ENCODE data around the gene POMGNT2. TPM values are rescaled to one million over a fixed set of nuclear protein-coding genes. Genes with fewer than 3 reads are reported as not detected.

POMGNT2 gene
- total RNA-seq, 4 donors from 2014 or later, result 20.4 to 72.8 (median 52.4) TPM

GRCh38 chr3:43138488-43139231 is 32.8 kb upstream of the POMGNT2 start:
- ATAC-seq, result no peak
- TF ChIP-seq CTCF (IDR thresholded peaks at IDR 0.05 in 4 of 5, conservative IDR thresholded peaks at IDR 0.05 in 1 of 5), result no peak
- TF ChIP-seq POLR2A (IDR thresholded peaks at IDR 0.05), result no peak
- in situ Hi-C loops (cut with MboI; ENCODE audit: low sequenced_read_pairs in 4 of 4), result no loop called here
- intact Hi-C loops (cut with DNase I; ENCODE audit: low total_unique reads), result no loop called here
- Histone ChIP-seq H3K36me3 (no peaks in the 10 kb centered on the region), H3K4me1 (no peaks in the 10 kb centered on the region), H3K4me3 (no peak overlapping the region), H3K27me3 (no peaks in the 10 kb centered on the region), H3K9me3 (no peaks in the 10 kb centered on the region), H3K27ac (no peak overlapping the region)
- DNase-seq, result no peak

- Histone ChIP-seq H3K36me3 (no peaks in the 10 kb centered on the region), H3K27ac (no peak overlapping the region), H3K4me1 (no peaks in the 10 kb centered on the region), H3K9me3 (no peaks in the 10 kb centered on the region), H3K4me3 (no peak overlapping the region), H3K27me3 (no peaks in the 10 kb centered on the region)
- DNase-seq (no peak), ATAC-seq (no peak)
- no peak for TF ChIP-seq POLR2A (IDR thresholded peaks at IDR 0.05)
- intact Hi-C loops (cut with DNase I; ENCODE audit: low total_unique reads), result no loop called here
- in situ Hi-C loops (cut with MboI; ENCODE audit: low sequenced_read_pairs in 4 of 4), result no loop called here
Measured at GRCh38 chr3:43132870-43133636, 27.2 kb upstream of the POMGNT2 start.

- TF ChIP-seq POLR2A (IDR thresholded peaks at IDR 0.05), result no peak
- TF ChIP-seq CTCF (IDR thresholded peaks at IDR 0.05 in 4 of 5, conservative IDR thresholded peaks at IDR 0.05 in 1 of 5), result no peak
- no peaks in the 10 kb centered on the region for H3K36me3 ChIP-seq
- H3K4me3 ChIP-seq, result no peak overlapping the region
- H3K9me3 ChIP-seq, result no peaks in the 10 kb centered on the region
- H3K27me3 ChIP-seq, result no peaks in the 10 kb centered on the region
- no peak for DNase-seq
- in situ Hi-C loops (cut with MboI; ENCODE audit: low sequenced_read_pairs in 4 of 4) (no loop called here), intact Hi-C loops (cut with DNase I; ENCODE audit: low total_unique reads) (no loop called here)
- no peaks in the 10 kb centered on the region for H3K4me1 ChIP-seq
- no peak for ATAC-seq
- H3K27ac ChIP-seq, result no peak overlapping the region
Measured at GRCh38 chr3:43132193-43132592, 26.3 kb upstream of the POMGNT2 start.

GRCh38 chr3:43128464-43128863 is 22.6 kb upstream of the POMGNT2 start:
- Histone ChIP-seq H3K4me3 (no peak overlapping the region), H3K36me3 (no peaks in the 10 kb centered on the region), H3K9me3 (no peaks in the 10 kb centered on the region), H3K27ac (no peak overlapping the region), H3K4me1 (no peaks in the 10 kb centered on the region), H3K27me3 (no peaks in the 10 kb centered on the region)
- no peak for DNase-seq
- no peak for ATAC-seq
- intact Hi-C loops (cut with DNase I; ENCODE audit: low total_unique reads) (no loop called here), in situ Hi-C loops (cut with MboI; ENCODE audit: low sequenced_read_pairs in 4 of 4) (no loop called here)
- no peak for TF ChIP-seq CTCF (IDR thresholded peaks at IDR 0.05 in 4 of 5, conservative IDR thresholded peaks at IDR 0.05 in 1 of 5)
- TF ChIP-seq POLR2A (IDR thresholded peaks at IDR 0.05), result no peak

- TF ChIP-seq POLR2A (IDR thresholded peaks at IDR 0.05) (no peak), CTCF (IDR thresholded peaks at IDR 0.05 in 4 of 5, conservative IDR thresholded peaks at IDR 0.05 in 1 of 5) (no peak)
- no peak for ATAC-seq
- in situ Hi-C loops (cut with MboI; ENCODE audit: low sequenced_read_pairs in 4 of 4), result no loop called here
- H3K4me1 ChIP-seq, result no peaks in the 10 kb centered on the region
- intact Hi-C loops (cut with DNase I; ENCODE audit: low total_unique reads), result no loop called here
- H3K36me3 ChIP-seq, result no peaks in the 10 kb centered on the region
- H3K27ac ChIP-seq, result no peak overlapping the region
- no peaks in the 10 kb centered on the region for H3K27me3 ChIP-seq
- H3K9me3 ChIP-seq, result no peaks in the 10 kb centered on the region
- H3K4me3 ChIP-seq, result no peak overlapping the region
- DNase-seq, result no peak
Measured at GRCh38 chr3:43126536-43126935, 20.7 kb upstream of the POMGNT2 start.

Data from gastrocnemius medialis (tissue), 4 donors.